GM21390 (cell line): ENCODE results near the gene CDH23.
"Not testable (repeated sequence)": the region's sequence is repeated elsewhere in the genome, so short reads cannot be mapped to it uniquely, and the experiment has no call there.

Source experiments
- ATAC-seq: cut with Tn5 transposase; IDR thresholded peaks from one replicate; pipeline ENCODE4 v1.9.1; 2021; ENCODE audit not compliant: unreplicated experiment

Gene CDH23

DNA sequence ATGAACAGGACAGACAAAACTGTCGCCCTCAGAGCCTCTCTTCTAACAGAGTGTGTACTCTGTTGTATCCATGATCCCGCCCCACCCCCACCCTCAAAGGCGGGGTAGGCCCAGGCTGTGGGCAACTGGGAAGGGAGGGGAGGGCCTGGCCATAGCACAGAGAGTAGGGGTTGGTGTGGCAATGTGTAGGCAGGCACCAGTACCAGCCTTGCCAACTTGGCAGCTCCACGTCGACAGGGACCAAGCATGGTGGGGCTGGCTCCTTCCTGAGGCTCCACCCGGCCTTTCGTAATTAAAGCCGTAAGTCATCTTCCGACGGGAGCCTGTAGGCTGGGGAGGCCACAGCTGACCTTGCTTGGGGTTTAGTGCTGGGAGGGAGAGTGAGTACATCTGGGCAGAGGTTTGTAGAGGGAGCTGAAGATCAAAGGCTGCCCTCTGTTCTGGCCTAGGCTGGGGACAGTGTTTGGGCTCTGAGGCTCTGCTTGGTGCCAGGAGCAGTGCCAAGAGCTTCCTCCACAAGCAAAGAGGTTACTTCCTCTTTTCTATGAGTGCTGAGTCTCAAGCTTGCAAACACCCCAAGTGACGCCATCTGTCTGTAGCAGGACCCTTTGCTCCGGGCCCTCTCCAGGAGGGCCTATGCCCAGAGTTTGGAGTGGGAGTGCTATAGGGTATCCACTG, 201.2 kb downstream of the CDH23 start:
- no peak for ATAC-seq

DNA sequence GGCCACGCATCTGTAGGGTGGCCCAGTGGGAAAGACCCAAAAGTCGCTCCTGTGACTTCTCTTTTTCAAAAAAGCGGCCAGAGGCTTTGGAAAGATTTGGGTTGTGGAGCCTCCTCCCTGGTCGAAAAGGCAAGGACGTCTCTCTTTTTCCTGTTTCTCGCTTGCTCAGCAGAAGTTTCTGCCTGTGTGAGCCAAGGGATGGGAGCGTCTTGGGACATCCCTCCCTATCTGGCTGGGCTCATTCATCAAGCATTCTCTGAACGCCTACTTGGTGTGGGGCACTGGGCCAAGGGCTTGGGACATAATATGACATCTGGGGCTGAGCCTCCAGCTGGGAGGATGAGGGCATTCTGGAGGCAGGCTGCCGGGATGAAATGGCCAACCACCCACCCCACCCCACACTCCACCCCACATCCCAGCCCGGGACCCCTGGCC, 201.9 kb downstream of the CDH23 start:
- no peak for ATAC-seq

DNA sequence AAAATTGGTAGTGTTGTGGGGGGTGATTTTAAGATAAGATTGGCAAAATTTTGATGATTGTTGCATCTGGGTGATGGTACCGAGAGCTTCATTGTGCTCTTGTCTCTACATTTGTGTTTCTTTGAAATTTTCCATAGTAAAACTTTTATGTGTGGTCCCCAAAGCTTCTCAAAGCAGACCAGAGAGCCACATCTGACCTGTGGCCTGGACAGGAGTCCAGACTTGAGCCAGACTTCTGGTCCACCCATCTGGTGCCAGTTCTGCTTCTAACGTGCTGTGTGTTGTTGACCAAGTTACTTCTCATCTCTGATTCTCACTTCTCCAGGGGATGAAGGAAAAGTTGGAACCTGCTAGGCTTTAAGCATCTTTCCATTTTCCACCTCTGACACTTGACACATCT, 202.8 kb downstream of the CDH23 start:
- no peak for ATAC-seq

DNA sequence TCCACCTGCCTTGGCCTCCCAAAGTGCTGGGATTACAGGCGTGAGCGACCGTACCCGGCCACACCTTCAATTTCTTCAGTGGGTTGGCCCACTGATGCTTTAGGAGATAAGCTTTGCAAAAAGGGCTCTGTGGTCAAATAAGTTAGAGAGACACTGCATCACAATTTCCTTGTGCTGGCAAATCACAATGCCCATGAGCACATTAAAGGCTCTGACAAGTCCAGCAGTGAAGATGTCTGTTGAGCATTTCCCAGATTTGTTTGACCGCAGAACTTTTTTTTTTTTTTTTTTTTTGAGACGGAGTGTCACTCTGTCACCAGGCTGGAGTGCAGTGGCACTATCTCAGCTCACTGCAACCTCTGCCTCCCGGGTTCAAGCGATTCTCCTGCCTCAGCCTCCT, 203.5 kb downstream of the CDH23 start:
- ATAC-seq, result not testable (repeated sequence)

DNA sequence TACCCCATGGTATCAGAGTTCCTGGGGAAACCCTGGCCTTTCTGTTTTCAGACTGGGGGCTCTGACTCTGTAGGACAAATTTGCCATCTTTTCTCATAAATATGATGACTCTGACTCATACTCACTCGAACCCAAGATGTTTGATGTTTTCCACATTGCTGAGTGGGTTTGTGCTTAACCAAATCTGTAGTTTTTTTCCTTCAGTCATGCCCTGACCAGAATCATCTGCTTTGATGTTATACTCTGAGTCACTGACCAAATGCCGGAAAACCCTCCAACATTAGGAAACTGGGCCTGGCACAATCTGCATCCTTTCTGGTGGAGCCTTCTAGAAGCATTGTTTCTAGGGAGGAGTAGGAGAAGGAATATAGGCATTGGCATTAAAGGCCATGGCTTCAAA, 204.1 kb downstream of the CDH23 start:
- no peak for ATAC-seq

DNA sequence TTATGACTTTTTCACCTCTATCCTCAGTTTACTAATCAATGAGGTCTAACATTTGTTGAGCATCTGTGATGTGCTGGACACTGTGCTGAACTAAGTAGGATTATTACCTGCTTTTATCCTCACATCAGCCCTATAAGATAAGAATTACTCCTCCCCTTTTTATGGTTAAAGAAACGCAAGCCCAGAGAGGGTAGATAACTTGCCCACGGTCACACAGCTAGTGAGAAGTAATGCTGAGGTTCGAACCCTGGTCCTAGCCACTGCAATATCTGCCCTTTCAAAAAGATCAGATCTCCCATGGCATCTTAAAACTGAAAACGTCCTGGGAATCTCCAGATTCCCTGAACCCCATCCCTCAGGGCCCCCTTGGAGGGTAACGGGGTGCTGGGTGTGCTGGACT, 204.6 kb downstream of the CDH23 start:
- no peak for ATAC-seq

DNA sequence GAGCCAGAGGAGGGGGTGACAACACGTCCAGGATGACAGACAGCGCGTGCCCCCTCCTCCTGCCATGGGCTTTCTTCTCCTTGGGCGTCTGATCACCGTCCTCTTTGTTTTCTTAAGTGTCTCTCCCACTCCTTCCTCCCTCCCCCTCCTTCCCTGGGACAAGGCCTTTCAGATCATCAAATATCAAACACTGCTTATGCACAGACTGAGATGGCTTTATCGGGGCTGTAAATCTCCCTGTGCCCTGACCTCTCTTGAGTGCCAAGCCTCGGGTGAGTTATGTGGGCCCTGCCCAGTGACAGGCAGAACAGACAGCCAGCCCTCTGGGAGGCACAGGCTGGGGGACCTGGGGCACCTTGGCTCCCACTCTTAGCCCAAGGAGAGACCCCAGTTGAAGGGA, 206.4 kb downstream of the CDH23 start:
- ATAC-seq, result no peak

DNA sequence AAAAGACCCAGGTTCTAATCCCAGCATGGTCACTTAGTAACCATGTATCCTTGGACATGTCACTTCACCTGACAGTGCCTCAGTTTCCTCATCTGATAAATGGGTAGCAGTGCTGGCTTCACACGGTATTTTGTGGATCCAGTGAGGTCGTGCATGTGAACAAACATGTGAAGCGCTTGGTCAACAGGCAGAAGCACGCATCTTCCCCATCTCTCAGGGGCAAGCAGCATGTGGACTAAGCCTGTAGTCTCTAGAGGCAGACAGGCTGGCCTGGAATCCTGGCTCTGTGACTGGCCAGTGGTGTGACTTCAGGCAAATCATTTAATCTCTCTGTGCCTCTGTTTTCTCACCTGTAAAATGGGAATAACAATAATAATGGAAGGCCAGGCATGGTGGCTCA, 207.0 kb downstream of the CDH23 start:
- no peak for ATAC-seq

DNA sequence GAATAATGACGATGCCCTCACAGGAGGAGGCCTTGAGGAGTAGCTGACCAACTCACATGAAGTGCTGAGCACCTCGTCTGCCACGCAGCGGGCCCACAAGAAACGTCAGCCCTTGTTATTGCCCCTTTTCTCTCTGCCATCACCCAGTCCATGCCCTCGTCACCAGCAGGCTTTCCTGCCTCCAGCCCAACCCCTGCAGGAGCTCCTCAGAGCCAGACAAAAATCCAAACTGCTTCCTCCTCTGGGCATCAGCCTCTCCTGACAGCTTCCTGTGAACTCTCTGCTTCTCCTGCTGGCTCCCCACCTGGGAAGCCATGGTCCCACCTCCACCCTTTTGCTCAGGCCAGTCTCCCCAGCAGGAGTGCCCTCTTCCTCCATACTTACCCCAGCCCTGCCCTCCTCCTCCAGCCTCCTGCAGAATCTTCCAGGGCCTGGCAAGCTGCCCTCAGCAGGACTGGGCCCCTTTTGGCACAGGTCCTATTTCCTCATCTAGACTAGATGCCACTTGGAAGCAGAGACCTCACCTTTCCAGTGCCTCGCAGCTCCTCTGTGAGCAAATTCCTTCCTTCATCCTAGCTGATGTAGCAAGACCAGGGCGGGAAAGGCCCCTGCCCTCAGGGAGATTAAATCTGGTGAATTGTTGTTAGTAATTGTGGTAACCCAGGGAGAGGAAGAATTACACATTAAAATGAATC, 207.8 kb downstream of the CDH23 start:
- no peak for ATAC-seq

DNA sequence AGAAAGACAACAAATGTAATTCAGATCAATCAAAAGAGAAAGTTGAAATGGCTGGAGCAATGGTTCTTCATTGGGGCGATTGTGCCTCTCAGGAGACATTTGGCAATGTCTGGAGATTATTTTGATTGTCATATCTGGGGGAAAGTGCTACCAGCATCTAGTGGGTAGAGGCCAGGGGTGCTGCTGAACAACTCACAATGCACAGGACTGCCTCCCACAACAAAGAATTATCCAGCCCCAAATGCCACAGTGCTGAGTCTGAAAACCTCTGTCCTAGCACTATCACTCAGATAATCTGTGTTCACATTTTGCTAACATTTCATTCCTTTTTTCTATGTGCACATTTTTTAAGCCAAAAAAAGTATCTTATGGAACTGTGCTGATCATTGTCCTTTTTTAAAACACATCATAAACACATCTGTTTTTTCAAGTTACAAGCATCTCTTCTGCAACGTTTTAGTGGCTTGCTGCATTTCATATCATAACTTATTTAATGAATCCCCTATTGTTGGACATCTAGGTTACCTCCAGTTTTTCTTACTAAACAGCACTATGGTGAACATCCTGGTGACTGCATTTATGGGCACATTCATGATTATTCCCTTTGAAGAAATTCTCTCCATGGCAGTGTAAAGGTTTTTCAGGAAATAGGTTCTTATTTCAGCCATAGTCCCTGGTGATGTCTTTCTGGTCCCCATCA, 208.7 kb downstream of the CDH23 start:
- ATAC-seq, result no peak

DNA sequence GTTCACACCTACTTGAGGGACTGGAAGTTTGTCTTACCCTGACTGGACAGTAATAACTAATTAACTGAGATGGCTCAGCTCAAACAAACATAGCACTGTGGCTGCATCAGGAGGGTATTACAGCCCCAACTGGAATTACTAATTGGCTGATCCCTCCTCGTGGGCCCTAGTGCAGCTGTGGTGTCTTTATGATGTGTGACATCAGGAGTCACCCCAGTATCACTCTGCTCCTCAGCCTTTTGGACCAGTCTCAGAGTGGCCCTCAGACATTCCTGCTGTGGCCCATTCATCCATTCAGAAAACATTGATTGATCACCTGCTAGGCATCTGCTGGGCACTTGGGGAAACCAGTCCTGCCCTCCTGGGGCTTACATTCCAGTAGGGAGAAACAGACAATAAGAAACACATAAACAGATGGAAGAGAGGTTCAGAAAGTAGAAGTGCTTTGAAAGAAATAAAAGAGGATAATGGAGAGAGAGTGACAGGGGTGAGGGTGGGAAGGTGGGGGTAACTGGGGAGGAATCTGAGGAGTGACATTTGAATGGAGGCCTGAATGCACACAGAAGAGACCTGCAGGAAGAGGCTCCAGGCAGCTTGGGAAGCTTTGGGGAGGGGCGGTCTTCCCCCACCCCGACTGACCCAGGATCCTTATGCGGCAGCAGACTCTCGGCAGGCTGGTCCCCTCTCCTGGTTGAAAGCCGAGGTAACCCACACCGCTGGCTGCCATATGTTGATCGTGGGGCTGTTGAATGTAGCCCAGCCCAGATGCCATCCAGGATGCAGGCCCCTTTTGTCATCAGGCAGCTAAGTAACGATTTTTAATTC, 209.7 kb downstream of the CDH23 start:
- ATAC-seq, result no peak

DNA sequence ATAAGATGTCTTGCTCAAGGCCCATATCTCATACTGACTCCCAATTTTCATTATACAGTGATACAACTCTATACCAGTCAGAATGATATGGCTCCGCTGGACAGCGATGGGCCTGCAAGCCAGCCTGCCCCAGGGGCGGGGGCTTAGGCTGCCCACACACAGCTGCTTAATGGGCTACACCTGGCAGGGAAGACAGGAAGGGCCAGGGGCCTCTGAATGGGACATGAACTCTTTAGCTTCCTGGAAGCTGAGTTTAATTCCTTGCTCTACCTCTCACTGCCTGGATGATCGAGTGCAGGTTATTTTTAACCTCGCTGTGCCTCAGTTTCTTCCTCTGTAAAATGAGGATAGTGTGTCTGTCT, 210.3 kb downstream of the CDH23 start:
- ATAC-seq, result no peak

DNA sequence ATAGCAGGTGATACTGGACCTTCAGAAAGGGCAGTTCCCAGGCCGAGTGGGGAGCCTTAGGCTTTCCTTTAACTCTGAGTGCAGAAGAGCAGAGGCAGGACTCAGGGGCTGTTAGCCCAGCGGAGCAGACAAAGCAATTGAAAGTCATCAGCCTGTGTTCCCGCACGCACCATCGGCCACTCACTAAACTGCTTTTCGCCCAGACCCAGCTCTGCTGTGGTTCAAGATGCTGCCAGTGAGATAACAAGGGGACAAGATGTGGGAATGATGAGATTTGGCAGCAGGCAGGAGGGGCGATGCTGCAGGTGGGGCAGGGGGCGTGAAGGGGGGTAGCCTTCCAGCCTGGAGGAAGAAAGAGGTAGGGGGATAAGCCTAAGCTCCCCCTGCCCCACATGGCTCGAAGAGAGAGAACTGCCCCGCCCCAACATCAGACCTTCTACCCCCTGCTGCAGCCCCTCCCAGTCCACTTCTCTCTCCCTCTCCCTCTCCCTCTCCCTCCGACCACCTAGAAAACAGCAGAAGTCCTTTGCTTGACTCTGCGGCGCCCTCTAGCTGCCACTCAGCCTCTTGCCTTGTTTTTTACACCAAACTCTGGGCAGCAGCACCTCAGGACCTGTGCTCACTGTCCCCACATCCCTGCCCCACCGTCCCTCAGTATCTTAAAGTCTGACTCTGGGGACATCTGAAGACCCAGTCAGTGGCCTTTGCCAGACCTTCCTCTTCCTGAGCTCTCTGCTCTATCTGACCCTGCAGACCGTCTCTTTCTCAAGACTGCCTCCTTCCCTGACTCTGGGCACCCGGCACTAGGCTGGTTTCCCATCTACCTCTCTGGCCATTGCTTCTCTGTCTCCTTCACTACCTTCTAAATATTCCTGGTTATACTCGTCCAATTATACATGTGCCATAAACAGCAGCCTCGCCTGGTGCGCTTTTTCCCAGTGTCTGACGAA, 212.4 kb downstream of the CDH23 start:
- ATAC-seq, result no peak

DNA sequence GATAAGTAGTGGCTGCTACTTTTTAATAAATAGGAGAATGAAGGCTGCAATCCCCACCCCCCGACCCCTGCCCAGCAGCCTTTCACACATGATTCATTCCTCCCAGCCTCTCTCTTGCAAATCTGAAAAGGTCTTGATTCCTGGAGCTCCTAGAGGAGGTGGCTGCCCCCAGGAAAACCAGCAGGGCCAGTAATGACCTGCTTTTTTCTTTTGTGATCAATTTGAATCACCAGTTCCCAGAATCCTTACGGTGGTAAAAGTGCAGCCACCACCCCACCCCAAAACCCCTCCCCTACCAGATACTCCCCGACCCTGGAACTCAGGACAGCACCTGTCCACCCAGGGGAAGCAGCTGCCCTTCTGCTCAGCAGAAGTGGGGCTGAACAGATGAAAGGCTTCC, 213.9 kb downstream of the CDH23 start:
- ATAC-seq, result no peak

DNA sequence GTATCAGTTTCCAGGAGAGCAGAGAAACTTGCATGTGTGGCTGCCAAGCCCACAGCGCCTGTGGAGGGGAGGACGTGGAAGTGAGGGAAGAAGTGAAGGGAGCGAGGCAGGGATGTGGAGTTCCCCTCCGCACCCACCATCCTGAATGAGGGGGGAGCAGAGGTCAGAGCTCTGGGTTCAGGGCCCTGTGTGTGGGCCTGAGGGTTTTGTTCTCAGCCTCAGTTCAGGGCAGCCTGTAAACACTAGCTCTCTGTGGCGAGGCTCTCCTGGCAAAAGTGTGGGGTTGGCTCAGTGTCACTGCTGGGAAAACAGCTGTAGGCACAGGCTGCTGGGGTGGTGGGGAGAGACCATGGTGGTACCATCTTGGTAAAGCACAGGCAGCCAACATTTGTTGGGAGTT, 214.4 kb downstream of the CDH23 start:
- ATAC-seq, result no peak

DNA sequence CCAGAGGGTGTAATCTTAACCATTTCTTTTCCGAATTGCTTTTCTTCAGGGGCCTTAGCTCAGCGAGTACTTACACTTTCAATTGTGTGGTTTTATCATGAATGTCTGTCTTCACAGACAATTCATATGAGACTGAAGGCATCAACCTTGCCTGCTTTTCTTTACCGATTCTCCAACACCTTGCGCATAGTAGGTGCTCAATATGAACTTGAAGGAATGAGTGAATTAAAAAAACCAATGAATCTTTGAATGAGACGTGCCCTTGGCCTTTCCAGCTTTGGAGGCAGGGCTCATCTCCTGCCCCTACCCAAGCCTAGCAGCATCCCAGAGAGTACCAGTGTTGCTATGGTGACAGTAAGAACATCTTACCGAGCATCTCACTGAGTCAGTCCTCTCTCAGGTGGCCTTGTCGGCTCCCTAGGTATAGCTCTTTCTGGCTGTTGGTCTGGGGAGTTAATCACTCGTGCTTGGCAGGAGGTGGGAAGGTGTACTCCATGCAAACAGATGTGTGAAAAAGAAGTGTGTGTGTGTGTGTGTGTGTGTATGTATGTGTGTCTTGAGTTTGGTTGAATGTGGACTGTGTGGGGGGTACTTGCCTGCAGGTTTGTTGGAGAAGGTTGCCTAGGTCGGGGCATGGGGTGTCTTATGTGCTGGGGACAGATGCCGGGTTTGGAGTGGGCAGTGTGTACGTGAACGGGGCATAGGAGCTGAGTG, 215.1 kb downstream of the CDH23 start:
- ATAC-seq, result no peak

DNA sequence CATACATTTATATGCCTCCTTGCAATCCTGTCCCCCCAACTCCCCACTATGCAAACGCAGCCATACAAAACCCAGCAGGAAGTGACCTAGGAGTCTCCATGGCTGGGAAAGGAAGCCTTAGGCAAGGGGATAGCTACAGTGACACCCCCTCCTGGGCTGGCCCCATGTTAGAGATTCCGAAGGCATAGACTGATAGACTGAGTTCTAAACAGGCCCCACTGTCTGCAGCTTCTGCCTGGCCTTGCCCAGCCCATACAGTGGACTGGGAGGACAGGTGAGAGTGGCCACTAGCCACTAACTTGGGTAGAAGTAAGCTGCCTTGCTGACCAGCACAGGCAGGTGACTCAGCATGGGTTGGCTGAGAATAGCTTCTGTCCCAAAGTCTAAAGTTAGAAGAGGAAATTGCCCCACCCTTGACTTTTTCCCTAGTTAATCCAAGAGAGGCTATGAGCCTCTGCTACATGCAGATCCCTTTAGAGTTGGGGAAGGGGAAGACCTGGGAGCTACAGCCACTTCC, 216.6 kb downstream of the CDH23 start:
- ATAC-seq, result no peak

DNA sequence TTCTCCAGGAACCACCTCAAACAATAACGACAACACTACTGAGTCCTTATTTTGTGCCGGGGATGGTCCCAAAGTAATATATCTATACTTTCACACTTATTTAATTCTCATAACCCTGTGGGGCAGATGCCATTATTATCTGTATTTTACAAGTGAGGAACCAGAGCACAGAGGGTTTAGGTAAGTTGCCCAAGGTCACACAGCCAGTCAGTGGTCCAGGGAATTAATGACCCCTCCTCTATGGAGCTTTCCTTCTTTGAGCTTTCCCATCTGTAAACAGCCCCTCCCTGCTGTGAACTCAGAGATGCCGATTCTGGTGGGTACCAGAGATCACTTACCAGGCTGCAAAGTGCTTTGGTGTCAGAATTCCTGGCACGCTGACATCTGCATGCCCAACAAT, 217.2 kb downstream of the CDH23 start:
- ATAC-seq, result no peak

DNA sequence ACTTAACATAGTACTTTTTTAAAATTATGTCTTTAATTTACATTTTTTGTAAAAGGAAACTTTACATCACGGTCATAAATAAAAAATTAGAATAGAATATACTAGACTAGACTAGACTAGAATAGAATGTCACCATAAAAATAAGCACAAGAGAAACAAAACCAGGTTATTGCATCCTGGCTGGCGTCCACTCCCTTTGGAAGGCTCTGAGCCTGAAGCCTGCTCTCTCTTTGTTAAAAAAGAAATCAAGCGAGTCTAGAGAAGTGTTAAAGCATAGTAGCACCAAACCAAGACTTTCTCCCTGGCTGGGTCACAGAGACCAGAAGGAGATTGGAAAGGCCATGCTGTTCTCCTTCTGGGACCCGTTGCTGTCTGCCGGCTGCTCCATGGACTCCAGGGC, 218.2 kb downstream of the CDH23 start:
- ATAC-seq, result no peak
